GM19023 (cell line): Measurements from ENCODE around the gene GLUD1.
"Not testable (repeated sequence)": the region's sequence is repeated elsewhere in the genome, so short reads cannot be mapped to it uniquely, and the experiment has no call there.

Source experiments
- ATAC-seq: cut with Tn5 transposase; IDR thresholded peaks from one replicate; pipeline ENCODE4 v1.9.1; 2021; ENCODE audit warnings: mild to moderate bottlenecking, moderate library complexity; ENCODE audit not compliant: unreplicated experiment

GLUD1 gene

GRCh38 chr10:87053577-87054181, 41.0 kb downstream of the GLUD1 start:
- no peak for ATAC-seq

GRCh38 chr10:87053111-87053510, 41.5 kb downstream of the GLUD1 start:
- ATAC-seq: no peak

GRCh38 chr10:87045434-87045938, 49.2 kb downstream of the GLUD1 start:
- ATAC-seq: no peak

GRCh38 chr10:87043579-87043978, 51.1 kb downstream of the GLUD1 start:
- not testable (repeated sequence) for ATAC-seq

- no peak for ATAC-seq
Observed at GRCh38 chr10:87038786-87039185, 55.9 kb downstream of the GLUD1 start.

- ATAC-seq: no peak
Observed at GRCh38 chr10:87038286-87038717, 56.3 kb downstream of the GLUD1 start.

GRCh38 chr10:87036623-87037022, 58.0 kb downstream of the GLUD1 start:
- no peak for ATAC-seq

- ATAC-seq: no peak
Observed at GRCh38 chr10:87030912-87031635, 63.6 kb downstream of the GLUD1 start.

GRCh38 chr10:87030419-87030818, 64.2 kb downstream of the GLUD1 start:
- ATAC-seq: not testable (repeated sequence)

- ATAC-seq: not testable (repeated sequence)
Observed at GRCh38 chr10:87026747-87027508, 67.7 kb downstream of the GLUD1 start.

- not testable (repeated sequence) for ATAC-seq
Observed at GRCh38 chr10:87025285-87025958, 69.2 kb downstream of the GLUD1 start.

- not testable (repeated sequence) for ATAC-seq
Observed at GRCh38 chr10:87020056-87020455, 74.6 kb downstream of the GLUD1 start, which contains the start of gene FAM25A. Gene FAM25A, plus strand, starts transcription at chr10:87020294. Its CDS starts 31 bp downstream, at chr10:87020325.

- not testable (repeated sequence) for ATAC-seq
Observed at GRCh38 chr10:87019504-87019903, 75.1 kb downstream of the GLUD1 start.

GRCh38 chr10:87019066-87019465, 75.6 kb downstream of the GLUD1 start:
- not testable (repeated sequence) for ATAC-seq

- not testable (repeated sequence) for ATAC-seq
Observed at GRCh38 chr10:87018127-87018526, 76.5 kb downstream of the GLUD1 start.

- ATAC-seq: not testable (repeated sequence)
Observed at GRCh38 chr10:87014986-87015716, 79.5 kb downstream of the GLUD1 start.

- not testable (repeated sequence) for ATAC-seq
Observed at GRCh38 chr10:87013528-87013927, 81.1 kb downstream of the GLUD1 start.

GRCh38 chr10:87009134-87009696, 85.4 kb downstream of the GLUD1 start:
- not testable (repeated sequence) for ATAC-seq

GRCh38 chr10:87008303-87008702, 86.3 kb downstream of the GLUD1 start:
- not testable (repeated sequence) for ATAC-seq

- ATAC-seq: not testable (repeated sequence)
Observed at GRCh38 chr10:87007674-87008073, 87.0 kb downstream of the GLUD1 start.
